MM.1S (cell line): ENCODE results near the gene GCGR.

Experiments
- EZH2phosphoT487 ChIP-seq: fragments of 300-600 bp; sonication (generic); IDR thresholded peaks from 2 replicates; pipeline ENCODE4 v1.6.1; 2018; ENCODE audit warnings: antibody characterized with exemption, low read length
- TF ChIP-seq, protein P1 (sequence below): fragments of 300-600 bp; sonication (generic); IDR thresholded peaks from 2 replicates; pipeline ENCODE4 v1.5.1; 2016; ENCODE audit warnings: antibody characterized with exemption, low read length, mixed read lengths

DNA sequence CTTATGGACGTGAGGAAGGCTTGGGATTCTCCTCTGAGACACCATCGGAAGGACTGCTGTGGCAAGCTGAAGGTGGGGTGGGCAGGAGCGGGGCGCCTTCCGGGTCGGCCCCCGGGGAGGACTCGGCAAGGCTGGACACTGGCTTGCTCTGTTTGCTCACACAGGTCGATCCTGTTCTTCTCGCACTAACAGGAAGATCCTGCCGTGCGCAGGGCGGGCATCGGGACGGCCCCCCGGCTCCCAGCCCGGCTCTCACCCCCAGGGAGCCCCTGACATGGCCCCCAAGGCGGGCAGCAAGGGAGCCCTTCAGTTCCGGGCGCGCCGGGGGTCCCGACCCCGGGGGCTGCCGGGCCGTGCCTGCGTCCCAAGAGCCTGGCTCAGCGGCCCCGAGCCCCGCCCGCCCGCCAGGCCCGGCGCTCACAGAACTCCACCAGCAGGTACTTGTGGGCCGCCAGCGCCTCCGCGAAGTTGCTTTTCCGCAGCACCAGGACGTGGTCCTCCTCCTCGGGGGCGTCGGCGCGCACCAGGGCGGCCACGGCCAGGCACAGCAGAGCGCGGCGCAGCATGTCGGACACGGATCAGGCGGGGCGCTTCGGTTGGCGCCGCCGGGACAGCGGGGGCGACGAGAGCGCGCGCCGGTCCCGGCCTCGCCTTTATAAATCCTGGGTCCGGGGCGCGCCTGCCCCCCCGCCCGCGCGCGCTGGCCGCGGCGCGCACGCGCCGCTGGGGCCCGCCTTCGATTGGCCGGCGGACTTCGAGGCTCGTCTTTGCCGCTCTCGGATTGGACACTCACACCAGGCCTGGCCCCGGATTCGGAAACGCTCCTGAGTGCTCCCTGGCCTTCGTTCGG lies 56.2 kb downstream of the GCGR start, which contains the start of gene P4HB:
- TF ChIP-seq, protein P1, sequence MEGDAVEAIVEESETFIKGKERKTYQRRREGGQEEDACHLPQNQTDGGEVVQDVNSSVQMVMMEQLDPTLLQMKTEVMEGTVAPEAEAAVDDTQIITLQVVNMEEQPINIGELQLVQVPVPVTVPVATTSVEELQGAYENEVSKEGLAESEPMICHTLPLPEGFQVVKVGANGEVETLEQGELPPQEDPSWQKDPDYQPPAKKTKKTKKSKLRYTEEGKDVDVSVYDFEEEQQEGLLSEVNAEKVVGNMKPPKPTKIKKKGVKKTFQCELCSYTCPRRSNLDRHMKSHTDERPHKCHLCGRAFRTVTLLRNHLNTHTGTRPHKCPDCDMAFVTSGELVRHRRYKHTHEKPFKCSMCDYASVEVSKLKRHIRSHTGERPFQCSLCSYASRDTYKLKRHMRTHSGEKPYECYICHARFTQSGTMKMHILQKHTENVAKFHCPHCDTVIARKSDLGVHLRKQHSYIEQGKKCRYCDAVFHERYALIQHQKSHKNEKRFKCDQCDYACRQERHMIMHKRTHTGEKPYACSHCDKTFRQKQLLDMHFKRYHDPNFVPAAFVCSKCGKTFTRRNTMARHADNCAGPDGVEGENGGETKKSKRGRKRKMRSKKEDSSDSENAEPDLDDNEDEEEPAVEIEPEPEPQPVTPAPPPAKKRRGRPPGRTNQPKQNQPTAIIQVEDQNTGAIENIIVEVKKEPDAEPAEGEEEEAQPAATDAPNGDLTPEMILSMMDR: no peak
- no peak for TF ChIP-seq EZH2phosphoT487
